Upper lobe of right lung (tissue), 1 donor: ENCODE results near the gene C1QL3. TPM values are rescaled to one million over a fixed set of nuclear protein-coding genes. Genes with fewer than 3 reads are reported as not detected.
A peak's percentile ranks its signal among the peaks of the same experiment; 100 is the strongest.

ENCODE experiments used
- ATAC-seq: fragments of 200-7000 bp; cut with Tn5 transposase; one replicate; pipeline ENCODE4 v1.9.1; 2020; ENCODE audit warnings: mild to moderate bottlenecking, moderate library complexity
- DNase-seq: peaks from one replicate; pipeline ENCODE4 v3.0.0-alpha.2; 2020
- H3K27ac ChIP-seq: fragments of 200-600 bp; one replicate; pipeline ENCODE4 v1.8.0; 2022
- H3K27me3 ChIP-seq: fragments of 200-600 bp; one replicate; pipeline ENCODE4 v1.8.0; 2022; ENCODE audit warnings: mild to moderate bottlenecking
- H3K36me3 ChIP-seq: fragments of 200-600 bp; one replicate; pipeline ENCODE4 v1.8.0; 2022
- H3K4me1 ChIP-seq: fragments of 200-600 bp; one replicate; pipeline ENCODE4 v1.8.0; 2022
- H3K4me3 ChIP-seq: fragments of 200-600 bp; one replicate; pipeline ENCODE4 v1.8.0; 2022; ENCODE audit warnings: mild to moderate bottlenecking
- H3K9me3 ChIP-seq: fragments of 200-600 bp; one replicate; pipeline ENCODE4 v1.8.0; 2022
- CTCF ChIP-seq: fragments of 200-600 bp; IDR thresholded peaks from one replicate; pipeline ENCODE4 v1.8.0; 2022; ENCODE audit warnings: antibody characterized with exemption
- intact Hi-C: fragments of 100-400 bp; cut with DNase I; formaldehyde crosslinking; loops from one replicate; pipeline ENCODE4 v1.11.0; 2022
- total RNA-seq: library from RNA; stranded (reverse); fragmentation: NEBNext Ultra II Directional; extraction: Animal tissue kit (Norgen Biotek cat#: 25700); gene quantifications from one replicate; pipeline ENCODE4 v1.2.1, GENCODE V29; 2021
- donor health status: DM: no; HTN: yes; CAD: no; lungs with severe emphysema.

Gene C1QL3
- total RNA-seq, 1 donor from 2014 or later: not detected

- no peaks in the 10 kb centered on the region for H3K36me3 ChIP-seq
- ATAC-seq (no peak), DNase-seq (no peak)
- H3K27me3 ChIP-seq: no peaks in the 10 kb centered on the region
- intact Hi-C loops: no loop called here
- no peaks in the 10 kb centered on the region for H3K4me1 ChIP-seq
- no peak overlapping the region for H3K4me3 ChIP-seq
- H3K27ac ChIP-seq: no peak overlapping the region
- TF ChIP-seq CTCF: no peak
- H3K9me3 ChIP-seq: no peaks in the 10 kb centered on the region
Measured at GRCh38 chr10:16477757-16478156, 43.9 kb downstream of the C1QL3 start.

- no peak for TF ChIP-seq CTCF
- Histone ChIP-seq H3K4me3 (no peak overlapping the region), H3K27me3 (no peaks in the 10 kb centered on the region), H3K36me3 (no peaks in the 10 kb centered on the region), H3K4me1 (no peaks in the 10 kb centered on the region), H3K9me3 (no peaks in the 10 kb centered on the region), H3K27ac (no peak overlapping the region)
- intact Hi-C loops: no loop called here
- no peak for DNase-seq
- ATAC-seq: no peak
Measured at GRCh38 chr10:16472828-16473227, 48.9 kb downstream of the C1QL3 start.

GRCh38 chr10:16470747-16471146, 50.9 kb downstream of the C1QL3 start:
- ATAC-seq: peak; percentile 71
- H3K27me3 ChIP-seq: no peaks in the 10 kb centered on the region
- H3K9me3 ChIP-seq: no peaks in the 10 kb centered on the region
- no peaks in the 10 kb centered on the region for H3K36me3 ChIP-seq
- DNase-seq: no peak
- H3K4me3 ChIP-seq: no peak overlapping the region
- intact Hi-C loops: no loop called here
- no peak overlapping the region for H3K27ac ChIP-seq
- H3K4me1 ChIP-seq: no peaks in the 10 kb centered on the region
- no peak for TF ChIP-seq CTCF

- Histone ChIP-seq H3K36me3 (no peaks in the 10 kb centered on the region), H3K4me1 (no peaks in the 10 kb centered on the region), H3K27me3 (no peaks in the 10 kb centered on the region), H3K4me3 (no peak overlapping the region), H3K9me3 (no peaks in the 10 kb centered on the region), H3K27ac (no peak overlapping the region)
- TF ChIP-seq CTCF: no peak
- ATAC-seq (no peak), DNase-seq (no peak)
- intact Hi-C loops: no loop called here
Measured at GRCh38 chr10:16466001-16466400, 55.7 kb downstream of the C1QL3 start.

Other genes with a start within 250 kb of the C1QL3 start
- gene PTER, start 84.9 kb downstream of the C1QL3 start, total RNA-seq: 18.1 TPM